Keratinocyte (primary cell): Measurements from ENCODE around the gene ZFPM1.

Experiments used
- CTCF ChIP-seq, 3 experiments: IDR thresholded peaks in 1 of 3; conservative IDR thresholded peaks in 1 of 3; optimal IDR thresholded peaks in 1 of 3; 2 replicates in 2 of 3; 3 replicates in 1 of 3; pipeline versions ENCODE3 to v1.5.1; 2011; ENCODE audit warnings: low read length in 3 of 3, mild to moderate bottlenecking in 3 of 3, moderate library complexity in 2 of 3, control low read depth in 1 of 3, inconsistent platforms in 1 of 3; ENCODE audit not compliant: insufficient read depth in 2 of 3; ENCODE audit errors: extremely low read depth in 1 of 3
- EZH2 ChIP-seq: IDR thresholded peaks from one replicate; pipeline ENCODE4 v1.6.1; 2012; ENCODE audit warnings: inconsistent platforms, mild to moderate bottlenecking, low read length, moderate library complexity

GRCh38 chr16:88441460-88441859 lies 11.6 kb upstream of the ZFPM1 start:
- TF ChIP-seq CTCF (optimal IDR thresholded peaks at IDR 0.05 in 1 of 3, IDR thresholded peaks at IDR 0.05 in 1 of 3, conservative IDR thresholded peaks at IDR 0.05 in 1 of 3; ENCODE audit: extremely low read depth in 1 of 3, insufficient read depth in 2 of 3, low read length in 3 of 3) (no peak), EZH2 (no peak)
